IMR-90 (cell line): ENCODE data around the gene CD7. TPM values are rescaled to one million over a fixed set of nuclear protein-coding genes. Genes with fewer than 3 reads are reported as not detected.

Source experiments
- ATAC-seq: fragments of 200-7000 bp; cut with Tn5 transposase; 2 replicates; pipeline ENCODE4 v1.9.1; 2020; ENCODE audit warnings: low read depth, mild to moderate bottlenecking, moderate library complexity
- BruUV-seq: library from RNA; stranded (reverse); fragments of 400-500 nt; replicated peaks from 2 replicates; lab custom pipeline; 2021; lab: Mats Ljungman, UMichigan
- CTCF ChIA-PET: fragments of 300-600 bp; formaldehyde crosslinking; extraction: SDS; loops from one replicate; lab custom pipeline; 2021; ENCODE audit warnings: antibody characterized with exemption; lab: Yijun Ruan, JAX
- POLR2A ChIA-PET: fragments of 300-600 bp; sonication (Branson Sonifier 250); formaldehyde crosslinking; loops from one replicate; lab custom pipeline; 2022; ENCODE audit warnings: antibody characterized with exemption; ENCODE audit not compliant: unreplicated experiment; lab: Charles Lee
- DNase-seq: peaks from one replicate; pipeline ENCODE4 v3.0.0; 2013
- H2AFZ ChIP-seq: replicated peaks from 2 replicates; pipeline ENCODE3; 2013; ENCODE audit warnings: low read length, mild to moderate bottlenecking; ENCODE audit not compliant: poor library complexity
- H2AK5ac ChIP-seq: 2 replicates; pipeline ENCODE4 v1.6.1; 2013; ENCODE audit warnings: low read depth, low read length, inconsistent platforms
- H2AK9ac ChIP-seq: replicated peaks from 2 replicates; pipeline ENCODE3; 2013; ENCODE audit warnings: mild to moderate bottlenecking, low read depth, low read length, moderate library complexity; ENCODE audit not compliant: poor library complexity
- H2BK120ac ChIP-seq: 2 replicates; pipeline ENCODE4 v1.6.1; 2013; ENCODE audit warnings: low read depth, low read length, inconsistent platforms
- H2BK15ac ChIP-seq: 3 replicates; pipeline ENCODE4 v1.6.1; 2013; ENCODE audit warnings: low read depth, low read length, inconsistent platforms
- H2BK20ac ChIP-seq: 2 replicates; pipeline ENCODE4 v1.6.1; 2013; ENCODE audit warnings: low read depth, mild to moderate bottlenecking, inconsistent platforms, low read length, moderate library complexity
- H2BK5ac ChIP-seq: 2 replicates; pipeline ENCODE4 v1.6.1; 2013; ENCODE audit warnings: mild to moderate bottlenecking, low read depth, low read length, inconsistent platforms; ENCODE audit not compliant: poor library complexity, severe bottlenecking
- H3K14ac ChIP-seq: replicated peaks from 2 replicates; pipeline ENCODE4 v1.6.1; 2013; ENCODE audit warnings: low read depth, low read length, inconsistent platforms
- H3K18ac ChIP-seq: 2 replicates; pipeline ENCODE4 v1.6.1; 2013; ENCODE audit warnings: low read depth, low read length, control low read depth
- H3K23ac ChIP-seq: 2 replicates; pipeline ENCODE4 v1.6.1; 2013; ENCODE audit warnings: low read depth, low read length, inconsistent platforms
- H3K27ac ChIP-seq: 2 replicates; pipeline ENCODE4 v1.5.1; 2013; ENCODE audit warnings: mild to moderate bottlenecking, control low read depth, low read length; ENCODE audit not compliant: insufficient read depth
- H3K27me3 ChIP-seq: 2 replicates; pipeline ENCODE4 v1.6.1; 2013; ENCODE audit warnings: low read length; ENCODE audit not compliant: control insufficient read depth, insufficient read depth
- H3K36me3 ChIP-seq: 2 replicates; pipeline ENCODE4 v1.6.1; 2013; ENCODE audit warnings: low read length, mixed read lengths; ENCODE audit not compliant: control insufficient read depth, insufficient read depth
- H3K4ac ChIP-seq: 2 replicates; pipeline ENCODE4 v1.6.1; 2013; ENCODE audit warnings: low read depth, low read length, inconsistent platforms
- H3K4me1 ChIP-seq: 2 replicates; pipeline ENCODE4 v1.6.1; 2013; ENCODE audit warnings: low read length, mixed read lengths; ENCODE audit not compliant: control insufficient read depth, insufficient read depth
- H3K4me2 ChIP-seq: 2 replicates; pipeline ENCODE4 v1.6.1; 2013; ENCODE audit warnings: low read depth, mild to moderate bottlenecking, control low read depth, low read length, moderate library complexity
- H3K4me3 ChIP-seq: 2 replicates; pipeline ENCODE4 v1.5.1; 2013; ENCODE audit warnings: low read depth, mild to moderate bottlenecking, control low read depth, low read length, moderate library complexity; ENCODE audit not compliant: insufficient read depth
- H3K56ac ChIP-seq: 2 replicates; pipeline ENCODE4 v1.6.1; 2013; ENCODE audit warnings: low read length, inconsistent platforms; ENCODE audit not compliant: insufficient read depth; ENCODE audit errors: extremely low read depth
- H3K79me1 ChIP-seq, 2 experiments: 2 replicates each; pipeline ENCODE4 v1.6.1; 2013; ENCODE audit warnings: low read length in 2 of 2, inconsistent platforms in 1 of 2, low read depth in 1 of 2
- H3K9ac ChIP-seq: 2 replicates; pipeline ENCODE4 v1.6.1; 2013; ENCODE audit warnings: low read depth, low read length, control low read depth
- H3K9me1 ChIP-seq: 2 replicates; pipeline ENCODE4 v1.6.1; 2013; ENCODE audit warnings: low read length, inconsistent platforms; ENCODE audit not compliant: insufficient read depth
- H3K9me3 ChIP-seq: 2 replicates; pipeline ENCODE4 v1.6.1; 2013; ENCODE audit warnings: low read length; ENCODE audit not compliant: control insufficient read depth, insufficient read depth
- H4K20me1 ChIP-seq: 2 replicates; pipeline ENCODE4 v1.6.1; 2013; ENCODE audit warnings: low read length, inconsistent platforms; ENCODE audit not compliant: insufficient read depth
- H4K5ac ChIP-seq: 2 replicates; pipeline ENCODE4 v1.6.1; 2013; ENCODE audit warnings: mild to moderate bottlenecking, low read depth, low read length, control low read depth
- H4K8ac ChIP-seq, 2 experiments: 2 replicates each; pipeline ENCODE4 v1.6.1; 2013; ENCODE audit warnings: low read depth in 2 of 2, low read length in 2 of 2, control low read depth in 1 of 2, inconsistent platforms in 1 of 2
- H4K91ac ChIP-seq: 2 replicates; pipeline ENCODE4 v1.6.1; 2013; ENCODE audit warnings: low read depth, low read length, inconsistent platforms; ENCODE audit not compliant: insufficient read depth
- BHLHE40 ChIP-seq: fragments of 150-350 bp; IDR thresholded peaks from 2 replicates; pipeline ENCODE4 v1.6.1; 2016; ENCODE audit warnings: mild to moderate bottlenecking, low read depth, low read length
- CEBPB ChIP-seq: IDR thresholded peaks from 2 replicates; pipeline ENCODE4 v1.6.1; 2012; ENCODE audit warnings: low read depth, low read length, improper control_type of control experiment
- CHD1 ChIP-seq: IDR thresholded peaks from 2 replicates; pipeline ENCODE4 v1.6.1; 2012; ENCODE audit warnings: low read depth, low read length, improper control_type of control experiment
- FOS ChIP-seq: fragments of 150-350 bp; IDR thresholded peaks from 2 replicates; pipeline ENCODE4 v1.6.1; 2016; ENCODE audit warnings: low read depth, low read length
- MAFK ChIP-seq: IDR thresholded peaks from 2 replicates; pipeline ENCODE4 v1.6.1; 2012; ENCODE audit warnings: low read depth, low read length, improper control_type of control experiment
- MAZ ChIP-seq: IDR thresholded peaks from 2 replicates; pipeline ENCODE4 v1.6.1; 2012; ENCODE audit warnings: low read depth, mild to moderate bottlenecking, low read length, improper control_type of control experiment, moderate library complexity, borderline replicate concordance
- MXI1 ChIP-seq: IDR thresholded peaks from 2 replicates; pipeline ENCODE4 v1.6.1; 2012; ENCODE audit warnings: low read depth, mild to moderate bottlenecking, low read length, moderate library complexity, borderline replicate concordance
- NFE2L2 ChIP-seq: fragments of 150-350 bp; IDR thresholded peaks from 2 replicates; pipeline ENCODE4 v1.6.1; 2016; ENCODE audit warnings: low read depth, mild to moderate bottlenecking, low read length
- POLR2A ChIP-seq: IDR thresholded peaks from 2 replicates; pipeline ENCODE4 v1.6.1; 2012; ENCODE audit warnings: mild to moderate bottlenecking, low read depth, low read length
- RAD21 ChIP-seq: IDR thresholded peaks from 2 replicates; pipeline ENCODE4 v1.6.1; 2012; ENCODE audit warnings: low read length, improper control_type of control experiment
- RCOR1 ChIP-seq: IDR thresholded peaks from 2 replicates; pipeline ENCODE4 v1.6.1; 2012; ENCODE audit warnings: mild to moderate bottlenecking, low read length, improper control_type of control experiment; ENCODE audit not compliant: insufficient replicate concordance
- SMC3 ChIP-seq: fragments of 150-350 bp; IDR thresholded peaks from 2 replicates; pipeline ENCODE4 v1.6.1; 2016; ENCODE audit warnings: low read depth, mild to moderate bottlenecking, antibody characterized with exemption, low read length, moderate library complexity
- USF2 ChIP-seq: fragments of 150-350 bp; IDR thresholded peaks from 2 replicates; pipeline ENCODE4 v1.6.1; 2017; ENCODE audit warnings: mild to moderate bottlenecking, antibody characterized with exemption, low read length, low read depth
- WGBS, 2 experiments: methylation state at CpG; one replicate each; pipeline versions ENCODE4 v1.1.5 to v1.1.7; 2013; ENCODE audit warnings: missing lambda C conversion rate in 2 of 2; ENCODE audit not compliant: insufficient read length in 1 of 2; ENCODE audit errors: extremely low coverage in 2 of 2; 5-methylcytosine and 5-hydroxymethylcytosine counted together
- dilution Hi-C: fragments of 300-500 bp; cut with HindIII; formaldehyde crosslinking; loops from one replicate; pipeline ENCODE4 v1.14.3; 2018; ENCODE audit warnings: low sequenced_read_pairs; ENCODE audit not compliant: unreplicated experiment
- in situ Hi-C: fragments of 300-500 bp; cut with MboI; formaldehyde crosslinking; loops from 3 replicates; pipeline ENCODE4 v1.14.3; 2019; ENCODE audit warnings: low sequenced_read_pairs, inconsistent platforms, mixed read lengths
- intact Hi-C: fragments of 100-400 bp; cut with micrococcal nuclease; formaldehyde crosslinking; loops from 2 replicates; pipeline ENCODE4 v1.10.0; 2022
- polyA plus RNA-seq, 3 experiments: library from polyadenylated mRNA; depleted of rRNA; stranded (reverse); fragments of >200 nt; gene quantifications; 2 replicates each; pipeline ENCODE4 v1.2.3, GENCODE V29; 2012; ENCODE audit warnings: low replicate concordance in 1 of 3
- total RNA-seq: library from RNA; depleted of rRNA; stranded (reverse); fragments of >200 nt; gene quantifications from 2 replicates; pipeline ENCODE4 v1.2.3, GENCODE V29; 2012
- TF ChIP-seq, protein P1 (sequence below): conservative IDR thresholded peaks from 2 replicates; pipeline ENCODE4 v1.5.1; 2012; ENCODE audit warnings: mild to moderate bottlenecking, low read depth, low read length, improper control_type of control experiment
- TF ChIP-seq, protein P2 (sequence below): fragments of 150-350 bp; IDR thresholded peaks from 2 replicates; pipeline ENCODE4 v1.6.1; 2016; ENCODE audit warnings: low read depth, mild to moderate bottlenecking, low read length, moderate library complexity, borderline replicate concordance

CD7 gene
- total and polyA plus RNA-seq, 2 of the 4 experiments (the other 2 are of a cell fraction), result not detected

DNA sequence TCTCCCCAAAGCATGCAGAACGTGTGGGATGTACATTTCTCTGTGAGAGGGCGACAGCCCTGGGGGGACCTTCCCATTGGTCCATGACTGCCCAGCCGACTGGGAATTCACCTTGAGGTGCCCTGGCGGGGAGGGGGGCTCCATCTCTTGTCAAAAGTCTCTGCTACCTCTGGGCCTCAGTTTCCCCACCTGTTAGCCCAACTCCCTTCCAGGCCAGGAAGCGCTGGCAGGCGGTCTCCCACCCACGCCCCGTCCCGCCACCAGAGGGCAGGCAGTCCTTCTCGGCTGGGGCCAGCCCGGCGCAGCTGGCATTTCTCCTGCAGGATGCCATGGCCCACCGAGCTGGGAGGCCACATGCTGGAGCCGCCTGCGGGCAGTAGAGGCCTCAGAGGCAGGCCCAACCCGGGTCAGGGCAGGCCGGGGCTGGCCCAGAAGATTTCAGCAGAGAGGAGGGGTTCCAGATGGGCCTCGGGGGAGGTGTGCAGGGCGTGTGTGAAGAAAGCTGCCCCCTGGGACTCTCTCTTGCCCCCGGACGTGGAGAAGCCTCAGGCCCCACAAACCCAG is 16.6 kb downstream of the CD7 start:
- ATAC-seq, result peak; percentile 25
- H2AFZ ChIP-seq, result peak overlapping the region; percentile 63
- TF ChIP-seq MXI1 (0 out of 2 replicates have a peak, but pooled peaks have one; percentile 26), FOS (no peak), RAD21 (peak; percentile 61), CHD1 (no peak), NFE2L2 (no peak), BHLHE40 (no peak), CEBPB (no peak), POLR2A (no peak), SMC3 (peak; percentile 59), MAFK (no peak), RCOR1 (no peak), USF2 (no peak), MAZ (peak; percentile 52; the same call in 1 of the 2 replicates)
- TF ChIP-seq, protein P1, sequence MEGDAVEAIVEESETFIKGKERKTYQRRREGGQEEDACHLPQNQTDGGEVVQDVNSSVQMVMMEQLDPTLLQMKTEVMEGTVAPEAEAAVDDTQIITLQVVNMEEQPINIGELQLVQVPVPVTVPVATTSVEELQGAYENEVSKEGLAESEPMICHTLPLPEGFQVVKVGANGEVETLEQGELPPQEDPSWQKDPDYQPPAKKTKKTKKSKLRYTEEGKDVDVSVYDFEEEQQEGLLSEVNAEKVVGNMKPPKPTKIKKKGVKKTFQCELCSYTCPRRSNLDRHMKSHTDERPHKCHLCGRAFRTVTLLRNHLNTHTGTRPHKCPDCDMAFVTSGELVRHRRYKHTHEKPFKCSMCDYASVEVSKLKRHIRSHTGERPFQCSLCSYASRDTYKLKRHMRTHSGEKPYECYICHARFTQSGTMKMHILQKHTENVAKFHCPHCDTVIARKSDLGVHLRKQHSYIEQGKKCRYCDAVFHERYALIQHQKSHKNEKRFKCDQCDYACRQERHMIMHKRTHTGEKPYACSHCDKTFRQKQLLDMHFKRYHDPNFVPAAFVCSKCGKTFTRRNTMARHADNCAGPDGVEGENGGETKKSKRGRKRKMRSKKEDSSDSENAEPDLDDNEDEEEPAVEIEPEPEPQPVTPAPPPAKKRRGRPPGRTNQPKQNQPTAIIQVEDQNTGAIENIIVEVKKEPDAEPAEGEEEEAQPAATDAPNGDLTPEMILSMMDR, result peak; percentile 67
- TF ChIP-seq, protein P2, sequence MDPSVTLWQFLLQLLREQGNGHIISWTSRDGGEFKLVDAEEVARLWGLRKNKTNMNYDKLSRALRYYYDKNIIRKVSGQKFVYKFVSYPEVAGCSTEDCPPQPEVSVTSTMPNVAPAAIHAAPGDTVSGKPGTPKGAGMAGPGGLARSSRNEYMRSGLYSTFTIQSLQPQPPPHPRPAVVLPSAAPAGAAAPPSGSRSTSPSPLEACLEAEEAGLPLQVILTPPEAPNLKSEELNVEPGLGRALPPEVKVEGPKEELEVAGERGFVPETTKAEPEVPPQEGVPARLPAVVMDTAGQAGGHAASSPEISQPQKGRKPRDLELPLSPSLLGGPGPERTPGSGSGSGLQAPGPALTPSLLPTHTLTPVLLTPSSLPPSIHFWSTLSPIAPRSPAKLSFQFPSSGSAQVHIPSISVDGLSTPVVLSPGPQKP, result no peak

More for the DNA sequence above, 16.6 kb downstream of the CD7 start:
- dilution Hi-C loops (no loop called here), in situ Hi-C loops (no loop called here), intact Hi-C loops (no loop called here)
- Histone ChIP-seq H4K20me1 (no peaks in the 10 kb centered on the region; the same call in 1 of the 2 replicates), H4K5ac (no peak overlapping the region), H3K56ac (no peak overlapping the region), H3K27ac (no peak overlapping the region), H3K9ac (no peak overlapping the region), H4K8ac (no peak overlapping the region), H3K4me1 (peaks cover 18% of the 10 kb centered on the region), H3K18ac (no peak overlapping the region), H4K91ac (no peak overlapping the region), H3K27me3 (no peaks in the 10 kb centered on the region; the same call in 1 of the 2 replicates), H2BK5ac (no peak overlapping the region), H3K9me1 (peaks cover 9% of the 10 kb centered on the region), H2BK20ac (no peak overlapping the region), H2BK15ac (no peak overlapping the region), H3K4ac (no peak overlapping the region), H2BK120ac (peak overlapping the region; percentile 2; the same call in 1 of the 2 replicates), H3K36me3 (no peaks in the 10 kb centered on the region), H3K23ac (no peak overlapping the region), H3K79me1 (peaks cover 0 to 6% of the 10 kb centered on the region in 2 experiments; a peak in 1 of 4 replicates), H3K9me3 (no peaks in the 10 kb centered on the region), H2AK9ac (peak overlapping the region; percentile 67), H3K4me3 (no peak overlapping the region), H2AK5ac (peak overlapping the region; percentile 58; the same call in 1 of the 2 replicates), H3K14ac (no peak overlapping the region), H3K4me2 (no peak overlapping the region)
- POLR2A ChIA-PET, result no interaction called here
- peak; percentile 37 for DNase-seq
- BruUV-seq, result no TSS peak
- CTCF ChIA-PET, result interaction anchor here (0.6 kb wide), 2 partner anchors 46 to 77 kb away, joined by 3 to 4 read pairs; no protein-coding TSS in a partner anchor
- WGBS, 2 experiments, result 63% methylated on average over 6 of the region's 21 CpGs; no CpG with 5 or more reads in 1 of the 2 experiments
